GM23248 (cell line): ENCODE results near the gene ELF4. TPM values are rescaled to one million over a fixed set of nuclear protein-coding genes. Genes with fewer than 3 reads are reported as not detected.

Source experiments
- DNase-seq: peaks from one replicate; pipeline ENCODE4 v3.0.0-alpha.2; 2015
- H2AFZ ChIP-seq: fragments of 200-600 bp; sonication (generic); 2 replicates; pipeline ENCODE4 v1.6.1; 2016; ENCODE audit warnings: antibody characterized with exemption
- H3F3A ChIP-seq: fragments of 200-600 bp; sonication (generic); 2 replicates; pipeline ENCODE4 v1.6.1; 2016; ENCODE audit warnings: mild to moderate bottlenecking, antibody characterized with exemption, mixed run types; ENCODE audit not compliant: insufficient read depth
- H3K27ac ChIP-seq: fragments of 200-600 bp; sonication (generic); 2 replicates; pipeline ENCODE4 v1.5.1; 2016; ENCODE audit warnings: mild to moderate bottlenecking
- H3K27me3 ChIP-seq: fragments of 200-600 bp; sonication (generic); replicated peaks from 2 replicates; pipeline ENCODE4 v1.6.1; 2016; ENCODE audit warnings: mild to moderate bottlenecking; ENCODE audit not compliant: insufficient read depth
- H3K36me3 ChIP-seq: fragments of 200-600 bp; sonication (generic); 2 replicates; pipeline ENCODE4 v1.6.1; 2016; ENCODE audit warnings: low read depth, mild to moderate bottlenecking
- H3K4me1 ChIP-seq: fragments of 200-600 bp; sonication (generic); 2 replicates; pipeline ENCODE4 v1.6.1; 2016; ENCODE audit warnings: mild to moderate bottlenecking; ENCODE audit not compliant: insufficient read depth
- H3K4me2 ChIP-seq: fragments of 200-600 bp; sonication (generic); one replicate; pipeline ENCODE4 v1.6.1; 2016; ENCODE audit warnings: mild to moderate bottlenecking; ENCODE audit not compliant: unreplicated experiment
- H3K4me3 ChIP-seq: fragments of 200-600 bp; sonication (generic); 2 replicates; pipeline ENCODE4 v1.5.1; 2016; ENCODE audit warnings: mild to moderate bottlenecking
- H3K79me2 ChIP-seq: fragments of 200-600 bp; sonication (generic); 2 replicates; pipeline ENCODE4 v1.6.1; 2016; ENCODE audit warnings: mild to moderate bottlenecking; ENCODE audit not compliant: insufficient read depth
- H3K9ac ChIP-seq: fragments of 200-600 bp; sonication (generic); 2 replicates; pipeline ENCODE4 v1.6.1; 2016; ENCODE audit warnings: mild to moderate bottlenecking
- H3K9me2 ChIP-seq: fragments of 200-600 bp; sonication (generic); 2 replicates; pipeline ENCODE4 v1.6.1; 2016; ENCODE audit warnings: mixed run types, mild to moderate bottlenecking, moderate library complexity; ENCODE audit not compliant: insufficient read depth
- H3K9me3 ChIP-seq: fragments of 200-600 bp; sonication (generic); one replicate; pipeline ENCODE4 v1.6.1; 2017; ENCODE audit warnings: low read depth
- H4K20me1 ChIP-seq: fragments of 200-600 bp; sonication (generic); 2 replicates; pipeline ENCODE4 v1.6.0; 2016; ENCODE audit not compliant: insufficient read depth
- EZH2 ChIP-seq: fragments of 200-600 bp; sonication (generic); IDR thresholded peaks from 2 replicates; pipeline ENCODE4 v1.6.1; 2018; ENCODE audit warnings: antibody characterized with exemption, mild to moderate bottlenecking; ENCODE audit not compliant: insufficient read depth, poor library complexity, severe bottlenecking
- EZH2phosphoT487 ChIP-seq: fragments of 200-600 bp; sonication (generic); IDR thresholded peaks from 2 replicates; pipeline ENCODE4 v1.6.1; 2018; ENCODE audit warnings: antibody characterized with exemption, moderate library complexity, mild to moderate bottlenecking, low read depth; ENCODE audit not compliant: insufficient read depth
- WGBS, 2 experiments: methylation state at CpG; one replicate each; pipeline ENCODE4 v1.1.6; 2015 to 2017; ENCODE audit warnings: low lambda C conversion rate in 2 of 2, low coverage in 1 of 2; ENCODE audit errors: missing lambda C conversion rate in 2 of 2; 5-methylcytosine and 5-hydroxymethylcytosine counted together
- in situ Hi-C: fragments of 300-500 bp; cut with MboI; formaldehyde crosslinking; loops from 2 replicates; pipeline ENCODE4 v1.15.0; 2020
- polyA plus RNA-seq: library from polyadenylated mRNA; unstranded; fragments of >200 nt; fragmentation: Nextera tagmentation; extraction: Ambion mirVana; gene quantifications from 2 replicates; pipeline ENCODE4 v1.2.1, GENCODE V29; 2016
- total RNA-seq: library from RNA; depleted of rRNA; stranded (reverse); fragments of >200 nt; shearing (Covaris generic); gene quantifications from 2 replicates; pipeline ENCODE4 v1.2.3, GENCODE V29; 2014; rRNA removed

The ELF4 gene
- total and polyA plus RNA-seq, 2 experiments from 2014 or later = 9.4 to 16.5 TPM

- Histone ChIP-seq H3K4me3 (no peak overlapping the region), H4K20me1 (no peaks in the 10 kb centered on the region), H3F3A (no peaks in the 10 kb centered on the region), H3K27ac (no peak overlapping the region), H3K79me2 (no peaks in the 10 kb centered on the region), H2AFZ (no peak overlapping the region), H3K36me3 (no peaks in the 10 kb centered on the region), H3K9me2 (no peaks in the 10 kb centered on the region), H3K9me3 (no peaks in the 10 kb centered on the region), H3K27me3 (no peaks in the 10 kb centered on the region), H3K9ac (no peak overlapping the region), H3K4me2 (no peak overlapping the region), H3K4me1 (no peaks in the 10 kb centered on the region)
- 100% methylated on average over 1 of the region's 1 CpG for WGBS, 2 experiments
- no peak for DNase-seq
- in situ Hi-C loops = no loop called here
- TF ChIP-seq EZH2 (no peak), EZH2phosphoT487 (no peak)
Measured at GRCh38 chrX:130018143-130018542, 92.2 kb downstream of the ELF4 start.

GRCh38 chrX:130015181-130015580 lies 95.1 kb downstream of the ELF4 start:
- Histone ChIP-seq H3K9me2 (no peaks in the 10 kb centered on the region), H3K4me2 (no peak overlapping the region), H2AFZ (no peak overlapping the region), H3K4me3 (no peak overlapping the region), H3K4me1 (no peaks in the 10 kb centered on the region), H3F3A (no peaks in the 10 kb centered on the region), H4K20me1 (no peaks in the 10 kb centered on the region), H3K27me3 (no peaks in the 10 kb centered on the region), H3K9me3 (no peaks in the 10 kb centered on the region), H3K79me2 (no peaks in the 10 kb centered on the region), H3K27ac (no peak overlapping the region), H3K9ac (no peak overlapping the region), H3K36me3 (no peaks in the 10 kb centered on the region)
- TF ChIP-seq EZH2phosphoT487 (no peak), EZH2 (no peak)
- DNase-seq = no peak
- in situ Hi-C loops = no loop called here
- WGBS, 2 experiments = 93 to 96% methylated on average over 8 to 15 of the region's 15 CpGs

Other genes with a start within 250 kb of the ELF4 start
- gene UTP14A, start 204.3 kb downstream of the ELF4 start, total RNA-seq = 15.9 and 17.7 TPM in 2 replicates
- gene UTP14A, start 204.3 kb downstream of the ELF4 start, polyA plus RNA-seq = 13.3 and 13.8 TPM in 2 replicates
- 0.38 and 1.7 TPM in 2 replicates for gene BCORL1, start 127.9 kb downstream of the ELF4 start, total RNA-seq
- 4.4 and 6.0 TPM in 2 replicates for gene BCORL1, start 127.9 kb downstream of the ELF4 start, polyA plus RNA-seq
- 14.4 and 14.6 TPM in 2 replicates for gene AIFM1, start 55.3 kb upstream of the ELF4 start, total RNA-seq
- gene AIFM1, start 55.3 kb upstream of the ELF4 start, polyA plus RNA-seq = 22.5 and 24.3 TPM in 2 replicates
- 3.3 and 5.8 TPM in 2 replicates for gene RAB33A, start 61.5 kb upstream of the ELF4 start, total RNA-seq
- 1.5 and 2.3 TPM in 2 replicates for gene RAB33A, start 61.5 kb upstream of the ELF4 start, polyA plus RNA-seq
- 3.2 and 3.4 TPM in 2 replicates for gene ZNF280C, start 158.4 kb upstream of the ELF4 start, total RNA-seq
- gene ZNF280C, start 158.4 kb upstream of the ELF4 start, polyA plus RNA-seq = 2.0 and 2.2 TPM in 2 replicates
- 9.9 and 13.2 TPM in 2 replicates for gene SLC25A14, start 229.4 kb upstream of the ELF4 start, total RNA-seq
- gene SLC25A14, start 229.4 kb upstream of the ELF4 start, polyA plus RNA-seq = 16.7 and 18.4 TPM in 2 replicates